ENCODE data around the gene MYEF2.

MYEF2 gene

GRCh38 chr15:48090115-48090514 lies 88.0 kb downstream of the MYEF2 start:
- Histone ChIP-seq H3K36me3 (replicated peaks; ENCODE audit: low read depth, low read length) (no peaks in the 10 kb centered on the region), H3K9me3 (ENCODE audit: insufficient read depth, low read length) (no peaks in the 10 kb centered on the region), H3K4me3 (ENCODE audit: low read length) (no peak overlapping the region), H3K27ac (ENCODE audit: low read length) (no peak overlapping the region), H3K27me3 (ENCODE audit: low read depth, low read length) (peaks cover 32% of the 10 kb centered on the region), H4K20me1 (ENCODE audit: insufficient read depth, low read length) (no peaks in the 10 kb centered on the region), H3K9ac (ENCODE audit: low read length) (no peak overlapping the region), H3K79me2 (ENCODE audit: low read length) (no peaks in the 10 kb centered on the region), H2AFZ (ENCODE audit: low read depth, low read length) (no peak overlapping the region), H3K4me1 (ENCODE audit: low read length) (peaks cover 17% of the 10 kb centered on the region), H3K4me2 (ENCODE audit: low read length) (peak overlapping the region; percentile 47)
- TF ChIP-seq EZH2phosphoT487 (IDR thresholded peaks at IDR 0.05; ENCODE audit: low read depth) (no peak), CTCF (IDR thresholded peaks at IDR 0.05; ENCODE audit: low read depth, low read length) (no peak)

- Histone ChIP-seq H3K4me2 (ENCODE audit: low read length) (peak overlapping the region; percentile 47), H3K9ac (ENCODE audit: low read length) (no peak overlapping the region), H3K27me3 (ENCODE audit: low read depth, low read length) (peaks cover 32% of the 10 kb centered on the region), H3K4me3 (ENCODE audit: low read length) (no peak overlapping the region), H3K79me2 (ENCODE audit: low read length) (no peaks in the 10 kb centered on the region), H3K4me1 (ENCODE audit: low read length) (peaks cover 17% of the 10 kb centered on the region), H3K9me3 (ENCODE audit: insufficient read depth, low read length) (no peaks in the 10 kb centered on the region), H3K36me3 (replicated peaks; ENCODE audit: low read depth, low read length) (no peaks in the 10 kb centered on the region), H2AFZ (ENCODE audit: low read depth, low read length) (no peak overlapping the region), H3K27ac (ENCODE audit: low read length) (no peak overlapping the region), H4K20me1 (ENCODE audit: insufficient read depth, low read length) (no peaks in the 10 kb centered on the region)
- TF ChIP-seq CTCF (IDR thresholded peaks at IDR 0.05; ENCODE audit: low read depth, low read length) (no peak), EZH2phosphoT487 (IDR thresholded peaks at IDR 0.05; ENCODE audit: low read depth) (no peak)
These were observed 88.4 kb downstream of the MYEF2 start for GRCh38 chr15:48089702-48090101.

GRCh38 chr15:48087844-48088243 lies 90.3 kb downstream of the MYEF2 start:
- peaks cover 30% of the 10 kb centered on the region for H3K27me3 ChIP-seq (ENCODE audit: low read depth, low read length)
- TF ChIP-seq CTCF (IDR thresholded peaks at IDR 0.05; ENCODE audit: low read depth, low read length) (no peak), EZH2phosphoT487 (IDR thresholded peaks at IDR 0.05; ENCODE audit: low read depth) (no peak)
- H3K36me3 ChIP-seq (replicated peaks; ENCODE audit: low read depth, low read length): no peaks in the 10 kb centered on the region
- no peak overlapping the region for H2AFZ ChIP-seq (ENCODE audit: low read depth, low read length)
- H3K9ac ChIP-seq (ENCODE audit: low read length): no peak overlapping the region
- no peak overlapping the region for H3K27ac ChIP-seq (ENCODE audit: low read length)
- no peak overlapping the region for H3K4me3 ChIP-seq (ENCODE audit: low read length)
- peaks cover 17% of the 10 kb centered on the region for H3K4me1 ChIP-seq (ENCODE audit: low read length)
- H3K79me2 ChIP-seq (ENCODE audit: low read length): no peaks in the 10 kb centered on the region
- no peaks in the 10 kb centered on the region for H4K20me1 ChIP-seq (ENCODE audit: insufficient read depth, low read length)
- H3K4me2 ChIP-seq (ENCODE audit: low read length): no peak overlapping the region
- H3K9me3 ChIP-seq (ENCODE audit: insufficient read depth, low read length): no peaks in the 10 kb centered on the region

- H3K4me1 ChIP-seq (ENCODE audit: low read length): peaks cover 17% of the 10 kb centered on the region
These were observed 91.5 kb downstream of the MYEF2 start for GRCh38 chr15:48086576-48086975.

More at GRCh38 chr15:48086576-48086975, 91.5 kb downstream of the MYEF2 start:
- TF ChIP-seq CTCF (IDR thresholded peaks at IDR 0.05; ENCODE audit: low read depth, low read length) (no peak), EZH2phosphoT487 (IDR thresholded peaks at IDR 0.05; ENCODE audit: low read depth) (no peak)
- no peak overlapping the region for H3K27ac ChIP-seq (ENCODE audit: low read length)
- no peak overlapping the region for H3K9ac ChIP-seq (ENCODE audit: low read length)
- peaks cover 29% of the 10 kb centered on the region for H3K27me3 ChIP-seq (ENCODE audit: low read depth, low read length)
- no peak overlapping the region for H3K4me2 ChIP-seq (ENCODE audit: low read length)
- H3K9me3 ChIP-seq (ENCODE audit: insufficient read depth, low read length): no peaks in the 10 kb centered on the region
- H3K79me2 ChIP-seq (ENCODE audit: low read length): no peaks in the 10 kb centered on the region
- no peaks in the 10 kb centered on the region for H3K36me3 ChIP-seq (replicated peaks; ENCODE audit: low read depth, low read length)
- H4K20me1 ChIP-seq (ENCODE audit: insufficient read depth, low read length): no peaks in the 10 kb centered on the region
- H2AFZ ChIP-seq (ENCODE audit: low read depth, low read length): no peak overlapping the region
- H3K4me3 ChIP-seq (ENCODE audit: low read length): no peak overlapping the region
